Activated CD8-positive, alpha-beta T cell treated with anti-CD3 and anti-CD28 coated beads, Interleukin-2, amount 10 ng/mL, durations not matched to agents 7 days and 5 days (primary cell): ENCODE results near the gene SMAD2. TPM values are rescaled to one million over a fixed set of nuclear protein-coding genes. Genes with fewer than 3 reads are reported as not detected.
"Not testable (repeated sequence)": the region's sequence is repeated elsewhere in the genome, so short reads cannot be mapped to it uniquely, and the experiment has no call there.

ENCODE experiments used
- ATAC-seq: fragments of 150-1000 bp; cut with Tn5 transposase; one replicate; pipeline ENCODE4 v1.10.0; 2021; ENCODE audit warnings: moderate library complexity
- CTCF ChIA-PET: fragments of 350-600 bp; sonication (Branson Sonifier 250); formaldehyde crosslinking; loops from one replicate; lab custom pipeline; 2021; ENCODE audit warnings: antibody characterized with exemption; lab: Charles Lee
- POLR2A ChIA-PET: fragments of 350-600 bp; sonication (Branson Sonifier 250); formaldehyde crosslinking; loops from one replicate; lab custom pipeline; 2021; ENCODE audit warnings: antibody characterized with exemption; lab: Charles Lee
- DNase-seq: peaks from one replicate; pipeline ENCODE4 v3.0.0-alpha.2; 2020
- H3K27ac Mint-ChIP-seq: one replicate; pipeline ENCODE4 v1.8.0; 2021; ENCODE audit warnings: mild to moderate bottlenecking, mixed read lengths
- H3K27me3 Mint-ChIP-seq: one replicate; pipeline ENCODE4 v1.8.0; 2021; ENCODE audit warnings: low read depth, mixed read lengths
- H3K36me3 Mint-ChIP-seq: one replicate; pipeline ENCODE4 v1.8.0; 2021; ENCODE audit warnings: low read depth, mixed read lengths
- H3K4me1 Mint-ChIP-seq: one replicate; pipeline ENCODE4 v1.8.0; 2021; ENCODE audit warnings: low read depth, mixed read lengths
- H3K4me3 Mint-ChIP-seq: one replicate; pipeline ENCODE4 v1.8.0; 2021; ENCODE audit warnings: mild to moderate bottlenecking, mixed read lengths
- H3K9me3 Mint-ChIP-seq: one replicate; pipeline ENCODE4 v1.8.0; 2022; ENCODE audit warnings: mixed read lengths; ENCODE audit not compliant: insufficient read depth
- total RNA-seq, 2 experiments: library from RNA; stranded (reverse); gene quantifications; one replicate each; pipeline ENCODE4 v1.2.3, GENCODE V29; 2021

The SMAD2 gene
- total RNA-seq, 2 experiments from 2014 or later, result 136 to 140 TPM

DNA sequence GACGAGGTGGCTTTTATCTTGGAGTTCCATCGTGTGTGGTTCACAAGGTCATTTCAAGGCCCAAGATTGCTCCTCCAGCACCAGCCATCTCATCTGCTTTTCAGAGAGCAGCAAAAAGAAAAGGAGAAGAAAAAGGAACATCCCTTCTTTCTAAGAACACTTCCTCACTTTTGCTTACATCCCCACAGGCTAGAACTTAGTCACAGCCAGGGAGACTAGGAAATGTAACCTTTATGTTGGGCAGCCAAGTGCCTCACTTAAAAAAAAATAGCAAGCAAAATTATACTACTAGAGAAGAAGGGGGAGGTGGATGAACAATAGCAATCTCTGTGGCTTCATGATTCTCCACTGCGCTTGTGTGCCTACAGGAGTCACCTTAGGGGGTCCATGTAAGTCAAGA lies 141.8 kb downstream of the SMAD2 start:
- no peak overlapping the region for H3K4me3 Mint-ChIP-seq
- ChIA-PET POLR2A (no interaction called here), CTCF (no interaction called here)
- ATAC-seq, result no peak
- H3K27me3 Mint-ChIP-seq, result peaks cover 4% of the 10 kb centered on the region
- DNase-seq, result no peak
- H3K9me3 Mint-ChIP-seq, result peaks cover 8% of the 10 kb centered on the region
- no peaks in the 10 kb centered on the region for H3K4me1 Mint-ChIP-seq
- H3K27ac Mint-ChIP-seq, result no peak overlapping the region
- H3K36me3 Mint-ChIP-seq, result peaks cover 4% of the 10 kb centered on the region

DNA sequence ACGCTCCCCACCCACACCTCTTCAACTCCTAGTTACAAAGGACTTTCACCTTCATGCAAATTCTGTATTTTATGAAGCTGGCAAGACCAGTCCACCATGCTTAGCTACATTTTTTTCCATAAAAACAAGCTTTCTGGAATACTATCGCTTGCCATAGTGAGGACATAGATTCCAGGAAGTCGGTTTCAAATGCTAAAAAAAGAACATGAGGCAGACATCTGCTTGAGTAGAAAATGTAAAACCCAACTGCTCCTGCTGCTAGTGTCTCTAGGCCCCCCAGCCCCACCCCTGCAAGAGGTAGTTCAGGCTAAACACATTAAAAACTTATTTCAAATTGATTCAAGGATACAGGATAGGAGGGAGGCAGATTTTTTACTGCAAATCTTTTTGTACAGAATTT lies 148.9 kb downstream of the SMAD2 start:
- Mint-ChIP-seq H3K4me3 (no peak overlapping the region), H3K36me3 (peaks cover 4% of the 10 kb centered on the region), H3K9me3 (peaks cover 8% of the 10 kb centered on the region), H3K4me1 (no peaks in the 10 kb centered on the region), H3K27ac (no peak overlapping the region), H3K27me3 (peaks cover 2% of the 10 kb centered on the region)
- ChIA-PET CTCF (interaction anchor here (1.9 kb wide), 1 partner anchor 9 kb away, joined by 6 read pairs; no protein-coding TSS in a partner anchor), POLR2A (no interaction called here)
- ATAC-seq, result no peak
- no peak for DNase-seq

DNA sequence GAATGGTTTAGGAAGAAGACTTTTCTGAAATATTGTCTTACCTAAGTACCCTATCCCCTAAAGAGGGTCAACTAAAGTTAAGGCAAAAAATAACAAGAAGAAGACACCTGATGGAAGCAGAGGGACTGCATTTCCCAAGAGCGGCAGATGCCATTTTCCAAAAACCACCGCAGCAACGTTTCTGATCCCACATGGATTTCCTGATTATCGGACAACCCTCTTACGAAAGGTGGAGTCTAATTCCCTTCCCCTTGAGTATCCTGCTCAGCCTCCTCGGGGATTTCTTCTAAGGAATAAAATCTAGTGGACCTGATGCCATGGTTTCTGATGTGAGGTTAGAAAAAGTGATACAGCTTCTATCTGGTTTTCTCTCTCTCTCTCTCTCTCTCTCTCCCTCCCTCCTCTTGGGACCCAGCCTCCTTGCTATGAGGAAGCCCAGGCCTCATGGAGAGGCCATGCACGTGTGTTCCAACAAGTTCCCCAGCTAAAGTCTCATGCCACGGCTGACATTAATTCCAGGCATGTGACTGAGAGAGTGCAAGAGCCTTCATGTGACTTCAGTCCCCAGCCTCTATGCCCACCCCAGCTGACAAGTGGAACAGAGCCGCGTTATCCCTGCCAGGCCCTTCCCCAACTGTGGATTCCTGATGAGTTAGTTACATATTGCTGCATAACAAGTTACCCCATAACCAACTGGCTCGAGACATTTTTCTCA lies 150.3 kb downstream of the SMAD2 start:
- H3K27ac Mint-ChIP-seq, result no peak overlapping the region
- peaks cover 8% of the 10 kb centered on the region for H3K9me3 Mint-ChIP-seq

GRCh38 chr18:47779381-47779780 lies 151.1 kb downstream of the SMAD2 start:
- ATAC-seq, result no peak
- DNase-seq, result no peak
- Mint-ChIP-seq H3K9me3 (peaks cover 5% of the 10 kb centered on the region), H3K36me3 (peaks cover 4% of the 10 kb centered on the region), H3K4me3 (no peak overlapping the region), H3K27ac (no peak overlapping the region), H3K4me1 (no peaks in the 10 kb centered on the region), H3K27me3 (peaks cover 5% of the 10 kb centered on the region)
- POLR2A ChIA-PET, result no interaction called here
- CTCF ChIA-PET, result no interaction called here

More for the DNA sequence above, 150.3 kb downstream of the SMAD2 start:
- POLR2A ChIA-PET, result no interaction called here
- ATAC-seq (no peak), DNase-seq (no peak)
- no peaks in the 10 kb centered on the region for H3K4me1 Mint-ChIP-seq
- H3K4me3 Mint-ChIP-seq, result no peak overlapping the region
- H3K36me3 Mint-ChIP-seq, result peaks cover 4% of the 10 kb centered on the region
- H3K27me3 Mint-ChIP-seq, result peaks cover 5% of the 10 kb centered on the region
- CTCF ChIA-PET, result interaction anchor here (1.9 kb wide), 1 partner anchor 8 kb away, joined by 6 read pairs; no protein-coding TSS in a partner anchor

- Mint-ChIP-seq H3K27me3 (peaks cover 11% of the 10 kb centered on the region), H3K9me3 (no peaks in the 10 kb centered on the region), H3K27ac (no peak overlapping the region), H3K4me1 (peaks cover 2% of the 10 kb centered on the region), H3K36me3 (no peaks in the 10 kb centered on the region), H3K4me3 (no peak overlapping the region)
- CTCF ChIA-PET, result interaction anchor here (1.8 kb wide), 1 partner anchor 23 kb away, joined by 7 read pairs; no protein-coding TSS in a partner anchor
- no peak for DNase-seq
- POLR2A ChIA-PET, result no interaction called here
- no peak for ATAC-seq
Observed at GRCh38 chr18:47777626-47778025, 152.8 kb downstream of the SMAD2 start.

DNA sequence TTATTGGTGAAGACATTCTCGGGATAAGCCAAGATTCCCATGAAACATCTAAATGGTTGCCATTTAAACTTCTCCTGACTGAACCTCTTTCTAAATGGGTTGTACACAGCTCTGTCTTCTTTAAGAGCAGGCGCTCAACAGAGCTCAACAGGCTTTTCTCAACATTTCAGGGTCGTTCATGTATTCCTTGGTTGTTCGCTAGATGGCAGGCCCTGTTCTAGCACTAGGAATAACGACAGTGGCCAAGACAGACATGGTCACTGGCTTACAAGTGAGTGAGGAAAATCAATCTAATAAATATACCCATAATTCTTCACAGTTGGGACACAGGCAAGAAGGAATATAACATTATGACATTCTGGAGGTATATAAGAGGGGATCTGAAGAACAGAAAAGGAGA lies 154.5 kb downstream of the SMAD2 start:
- POLR2A ChIA-PET, result no interaction called here
- CTCF ChIA-PET, result interaction anchor here (1.4 to 1.8 kb wide), 2 partner anchors 21 to 58 kb away, joined by 4 to 7 read pairs; no protein-coding TSS in a partner anchor
- Mint-ChIP-seq H3K4me1 (peaks cover 2% of the 10 kb centered on the region), H3K9me3 (no peaks in the 10 kb centered on the region), H3K27ac (no peak overlapping the region), H3K27me3 (peaks cover 9% of the 10 kb centered on the region), H3K36me3 (no peaks in the 10 kb centered on the region), H3K4me3 (no peak overlapping the region)
- DNase-seq (no peak), ATAC-seq (no peak)

- no peak overlapping the region for H3K4me3 Mint-ChIP-seq
- peaks cover 16% of the 10 kb centered on the region for H3K27me3 Mint-ChIP-seq
- DNase-seq, result no peak
- H3K27ac Mint-ChIP-seq, result no peak overlapping the region
- no peak for ATAC-seq
- ChIA-PET POLR2A (no interaction called here), CTCF (interaction anchor here (0.6 to 1.3 kb wide), 2 partner anchors 224 to 319 kb away, joined by 3 read pairs; no protein-coding TSS in a partner anchor)
- peaks cover 2% of the 10 kb centered on the region for H3K4me1 Mint-ChIP-seq
- H3K36me3 Mint-ChIP-seq, result no peaks in the 10 kb centered on the region
- H3K9me3 Mint-ChIP-seq, result no peaks in the 10 kb centered on the region
Observed at GRCh38 chr18:47773931-47774330, 156.5 kb downstream of the SMAD2 start.

DNA sequence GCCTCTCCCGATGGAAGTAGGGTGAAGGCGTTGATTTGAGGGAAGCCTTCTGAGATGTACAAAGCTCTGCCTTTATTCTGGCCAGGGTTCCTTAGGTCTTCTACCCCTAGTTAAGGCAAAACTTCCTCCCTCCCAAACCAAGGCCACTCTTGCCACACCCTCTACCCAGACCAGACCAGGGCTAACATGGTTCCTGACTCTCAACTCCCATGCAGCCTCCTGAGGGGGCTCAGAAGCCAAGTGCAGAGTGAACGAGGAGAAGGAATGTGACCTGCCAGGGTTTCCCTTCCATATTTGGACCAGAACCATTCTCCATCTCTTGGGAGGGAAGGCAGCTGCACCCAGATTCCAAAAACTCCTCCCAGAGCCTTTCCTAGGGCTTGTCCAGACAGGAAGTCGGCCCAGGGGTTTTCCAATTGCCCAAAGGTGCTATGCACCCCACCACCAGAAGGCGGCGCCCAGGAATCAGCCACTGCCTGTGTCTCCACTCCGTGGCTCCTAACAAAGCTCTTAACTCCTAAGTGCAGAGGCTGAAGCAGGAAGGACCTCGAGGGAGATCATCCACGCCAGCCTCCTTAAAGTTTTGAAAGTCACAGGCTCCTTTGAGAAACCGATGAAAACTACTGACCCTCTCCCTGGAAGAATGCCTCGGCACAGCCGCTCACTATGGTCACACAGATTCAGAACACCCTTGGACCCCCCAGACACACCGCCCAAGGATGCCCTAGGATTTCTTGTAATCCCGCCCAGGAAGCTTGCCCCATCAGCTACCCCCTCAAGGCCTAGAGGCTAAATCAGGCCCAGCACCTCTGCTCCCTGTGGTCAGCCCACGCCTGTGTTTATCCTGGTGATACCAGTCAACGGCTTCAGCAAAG lies 157.8 kb downstream of the SMAD2 start:
- peak; percentile 67 for DNase-seq
- Mint-ChIP-seq H3K27me3 (peaks cover 16% of the 10 kb centered on the region), H3K9me3 (no peaks in the 10 kb centered on the region), H3K4me3 (no peak overlapping the region), H3K36me3 (no peaks in the 10 kb centered on the region), H3K4me1 (peaks cover 2% of the 10 kb centered on the region), H3K27ac (no peak overlapping the region)
- ChIA-PET POLR2A (interaction anchor here (0.6 kb wide), 1 partner anchor 157 kb away, joined by 3 read pairs; no protein-coding TSS in a partner anchor), CTCF (interaction anchor here (0.6 to 3.7 kb wide), 29 partner anchors 8 to 674 kb away, joined by 3 to 24 read pairs (median 4); no protein-coding TSS in a partner anchor)
- ATAC-seq, result peak; percentile 64

GRCh38 chr18:47771922-47772321 lies 158.5 kb downstream of the SMAD2 start:
- no peaks in the 10 kb centered on the region for H3K9me3 Mint-ChIP-seq
- H3K36me3 Mint-ChIP-seq, result no peaks in the 10 kb centered on the region
- ATAC-seq (no peak), DNase-seq (no peak)
- peaks cover 16% of the 10 kb centered on the region for H3K27me3 Mint-ChIP-seq
- no peak overlapping the region for H3K27ac Mint-ChIP-seq
- ChIA-PET CTCF (interaction anchor here (0.7 to 3.7 kb wide), 23 partner anchors 9 to 674 kb away, joined by 3 to 24 read pairs (median 4); no protein-coding TSS in a partner anchor), POLR2A (no interaction called here)
- peaks cover 2% of the 10 kb centered on the region for H3K4me1 Mint-ChIP-seq
- no peak overlapping the region for H3K4me3 Mint-ChIP-seq

DNA sequence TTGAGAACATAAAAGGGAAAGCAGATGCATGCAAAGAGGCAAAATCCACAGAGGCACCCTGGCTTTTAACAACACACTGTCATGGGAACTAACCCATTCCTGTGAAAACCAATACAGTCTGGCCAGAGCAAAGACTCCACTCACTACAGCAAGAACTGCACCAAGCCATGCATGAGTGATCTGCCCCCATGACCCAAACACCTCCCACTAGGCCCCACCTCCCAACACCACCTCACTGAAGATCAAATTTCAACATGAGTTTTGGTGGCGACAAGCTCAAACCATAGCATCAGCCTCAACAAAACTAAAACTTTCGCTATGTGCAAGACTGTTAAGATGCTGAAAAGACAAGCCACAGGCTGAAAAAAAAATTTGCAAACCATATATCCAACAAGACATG lies 162.8 kb downstream of the SMAD2 start:
- no peak overlapping the region for H3K27ac Mint-ChIP-seq
- H3K4me3 Mint-ChIP-seq, result no peak overlapping the region
- peaks cover under 1% of the 10 kb centered on the region for H3K4me1 Mint-ChIP-seq
- peaks cover 23% of the 10 kb centered on the region for H3K27me3 Mint-ChIP-seq
- ChIA-PET POLR2A (no interaction called here), CTCF (no interaction called here)
- ATAC-seq, result no peak
- no peaks in the 10 kb centered on the region for H3K9me3 Mint-ChIP-seq
- DNase-seq, result no peak
- H3K36me3 Mint-ChIP-seq, result no peaks in the 10 kb centered on the region

DNA sequence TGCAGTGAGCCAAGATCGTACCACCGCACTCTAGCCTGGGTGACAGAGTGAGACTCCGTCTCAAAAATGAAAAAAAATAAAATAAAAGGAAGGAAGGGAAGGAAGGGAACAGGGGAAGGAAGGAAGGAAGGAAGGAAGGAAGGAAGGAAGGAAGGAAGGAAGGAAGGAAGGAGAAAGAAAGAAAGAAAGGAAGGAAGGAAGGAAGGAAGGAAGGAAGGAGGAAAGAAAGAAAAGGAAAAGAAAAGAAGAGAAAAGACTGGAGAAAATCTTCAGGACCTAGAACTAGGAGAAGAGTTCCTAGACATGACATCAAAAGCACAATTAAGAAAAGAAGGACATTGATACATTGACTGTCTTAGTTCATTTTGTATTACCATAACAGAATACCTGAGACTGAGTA lies 163.3 kb downstream of the SMAD2 start:
- H3K9me3 Mint-ChIP-seq, DNase-seq, CTCF ChIA-PET, POLR2A ChIA-PET, ATAC-seq, H3K36me3 Mint-ChIP-seq, H3K4me1 Mint-ChIP-seq, H3K27ac Mint-ChIP-seq, H3K4me3 Mint-ChIP-seq: not testable (repeated sequence)
- peaks cover 26% of the 10 kb centered on the region for H3K27me3 Mint-ChIP-seq
